Endothelial cell of umbilical vein (primary cell): ENCODE data around the gene FANK1. TPM values are rescaled to one million over a fixed set of nuclear protein-coding genes. Genes with fewer than 3 reads are reported as not detected.

Experiments
- BruUV-seq: library from RNA; stranded (reverse); fragments of 400-500 nt; replicated peaks from 2 replicates; lab custom pipeline; 2021; lab: Mats Ljungman, UMichigan
- CTCF ChIA-PET: fragments of 300-600, 350-600 bp; sonication (Branson Sonifier 250); formaldehyde crosslinking; loops from one replicate; lab custom pipeline; 2021; ENCODE audit warnings: antibody characterized with exemption, inconsistent platforms; lab: Charles Lee
- POLR2A ChIA-PET: fragments of 300-600, 350-600 bp; sonication (Branson Sonifier 250); formaldehyde crosslinking; loops from one replicate; lab custom pipeline; 2021; ENCODE audit warnings: antibody characterized with exemption, inconsistent platforms; lab: Charles Lee
- DNase-seq: peaks from one replicate; pipeline ENCODE4 v3.0.0-alpha.2; 2011; ENCODE audit warnings: low read depth, low spot score
- FAIRE-seq: peaks from 2 replicates; lab custom pipeline; 2011; peaks lifted over from hg19 to GRCh38; lab: Jason Lieb, UNC
- H2AFZ ChIP-seq: 2 replicates; pipeline ENCODE4 v1.6.0; 2012; ENCODE audit warnings: low read depth, low read length, control low read depth, inconsistent platforms
- H3K27ac ChIP-seq: 2 replicates; pipeline ENCODE4 v1.5.1; 2011; ENCODE audit warnings: low read depth, mild to moderate bottlenecking, control low read depth, low read length, moderate library complexity; ENCODE audit not compliant: insufficient read depth
- H3K27me3 ChIP-seq, 2 experiments: 2 replicates each; pipeline versions ENCODE4 v1.6.0 to v1.6.1; 2011; ENCODE audit warnings: low read length in 2 of 2, mixed read lengths in 1 of 2; ENCODE audit not compliant: control insufficient read depth in 2 of 2, insufficient read depth in 2 of 2
- H3K36me3 ChIP-seq, 2 experiments: 2 replicates in 1 of 2; 3 replicates in 1 of 2; pipeline ENCODE4 v1.5.1; 2011; ENCODE audit warnings: low read length in 2 of 2, mild to moderate bottlenecking in 1 of 2, moderate library complexity in 1 of 2; ENCODE audit not compliant: control insufficient read depth in 2 of 2, insufficient read depth in 2 of 2; ENCODE audit errors: extremely low read depth in 1 of 2
- H3K4me1 ChIP-seq: 3 replicates; pipeline ENCODE4 v1.5.1; 2011; ENCODE audit warnings: mild to moderate bottlenecking, low read length; ENCODE audit not compliant: control insufficient read depth, insufficient read depth; ENCODE audit errors: extremely low read depth
- H3K4me2 ChIP-seq: 2 replicates; pipeline ENCODE4 v1.6.1; 2011; ENCODE audit warnings: low read length, control low read depth, mixed read lengths; ENCODE audit not compliant: insufficient read depth
- H3K4me3 ChIP-seq, 3 experiments: fragments of 200-600 bp in 1 of 3; sonication (generic), shearing (Covaris generic) in 1 of 3; replicated peaks in 1 of 3; 2 replicates each; pipeline ENCODE4 v1.5.1; 2011 to 2016; ENCODE audit warnings: control low read depth in 3 of 3, low read length in 3 of 3, mild to moderate bottlenecking in 2 of 3, inconsistent platforms in 1 of 3, low read depth in 1 of 3, moderate library complexity in 1 of 3; ENCODE audit not compliant: insufficient read depth in 1 of 3
- H3K79me2 ChIP-seq: 2 replicates; pipeline ENCODE4 v1.6.0; 2012; ENCODE audit warnings: low read length, inconsistent platforms; ENCODE audit not compliant: control insufficient read depth, insufficient read depth
- H3K9ac ChIP-seq: replicated peaks from 2 replicates; pipeline ENCODE3; 2011; ENCODE audit warnings: low read length, control low read depth; ENCODE audit not compliant: insufficient read depth; ENCODE audit errors: extremely low read depth
- H3K9me1 ChIP-seq: replicated peaks from 3 replicates; pipeline ENCODE4 v1.6.0; 2011; ENCODE audit warnings: mild to moderate bottlenecking, low read length; ENCODE audit not compliant: control insufficient read depth, insufficient read depth; ENCODE audit errors: extremely low read depth
- H3K9me3 ChIP-seq: replicated peaks from 2 replicates; pipeline ENCODE4 v1.5.1; 2012; ENCODE audit warnings: low read length, inconsistent platforms; ENCODE audit not compliant: control insufficient read depth, insufficient read depth
- H4K20me1 ChIP-seq: replicated peaks from 2 replicates; pipeline ENCODE3; 2011; ENCODE audit warnings: mild to moderate bottlenecking, low read length; ENCODE audit not compliant: control insufficient read depth, insufficient read depth; ENCODE audit errors: extremely low read depth
- EZH2 ChIP-seq: IDR thresholded peaks from 2 replicates; pipeline ENCODE4 v1.6.1; 2012; ENCODE audit warnings: borderline replicate concordance, low read depth, mild to moderate bottlenecking, moderate library complexity, low read length, inconsistent platforms; ENCODE audit not compliant: severe bottlenecking
- FOS ChIP-seq: IDR thresholded peaks from 2 replicates; pipeline ENCODE4 v1.6.1; 2011; ENCODE audit warnings: mild to moderate bottlenecking, low read length, moderate library complexity, borderline replicate concordance; ENCODE audit not compliant: insufficient read depth
- GATA2 ChIP-seq: IDR thresholded peaks from 2 replicates; pipeline ENCODE4 v1.7.0; 2011; ENCODE audit warnings: low read depth, mild to moderate bottlenecking, moderate library complexity, mixed read lengths, low read length; ENCODE audit not compliant: insufficient read length, insufficient read depth
- JUN ChIP-seq: IDR thresholded peaks from 2 replicates; pipeline ENCODE4 v1.6.1; 2011; ENCODE audit warnings: borderline replicate concordance, low read depth; ENCODE audit not compliant: insufficient read length, insufficient read depth
- MYC ChIP-seq: IDR thresholded peaks from one replicate; pipeline ENCODE4 v1.6.1; 2011; ENCODE audit warnings: mild to moderate bottlenecking, low read depth, low read length
- POLR2A ChIP-seq: IDR thresholded peaks from 2 replicates; pipeline ENCODE4 v1.6.1; 2012; ENCODE audit warnings: low read depth, mild to moderate bottlenecking, control low read depth, low read length
- POLR2AphosphoS5 ChIP-seq: IDR thresholded peaks from 2 replicates; pipeline ENCODE4 v1.6.1; 2012; ENCODE audit warnings: low read depth, mild to moderate bottlenecking, control low read depth, low read length, moderate library complexity; ENCODE audit not compliant: insufficient read depth
- dilution Hi-C: fragments of 300-500 bp; cut with MboI; formaldehyde crosslinking; loops from one replicate; pipeline ENCODE4 v1.15.0; 2019; ENCODE audit warnings: low sequenced_read_pairs; ENCODE audit not compliant: extremely low pct_ligation_motif_present
- intact Hi-C: fragments of 100-400 bp; cut with micrococcal nuclease; formaldehyde crosslinking; loops from one replicate; pipeline ENCODE4 v1.10.0; 2022
- polyA plus RNA-seq, 4 experiments: library from polyadenylated mRNA; depleted of rRNA in 3 of 4; stranded (reverse) in 3 of 4; unstranded in 1 of 4; fragments of >200 nt; gene quantifications; 2 replicates each; pipeline versions ENCODE4 v1.2.1 to v1.2.3, GENCODE V29; 2011 to 2012; ENCODE audit warnings: missing spikeins in 1 of 4
- total RNA-seq: library from RNA; stranded (reverse); gene quantifications from 2 replicates; pipeline ENCODE4 v1.2.3, GENCODE V29; 2021
- TF ChIP-seq, protein P1 (sequence below), 2 donors: IDR thresholded peaks; 1 replicate in 1 of 2; 2 replicates in 1 of 2; pipeline ENCODE4 v1.5.1; 2011; ENCODE audit warnings: low read length in 2 of 2, mild to moderate bottlenecking in 2 of 2, moderate library complexity in 2 of 2, control low read depth in 1 of 2, inconsistent platforms in 1 of 2, low read depth in 1 of 2; ENCODE audit not compliant: insufficient read depth in 1 of 2; ENCODE audit errors: extremely low read depth in 1 of 2
- TF ChIP-seq, protein P2 (sequence below): IDR thresholded peaks from 2 replicates; pipeline ENCODE4 v1.6.1; 2011; ENCODE audit not compliant: insufficient read depth, insufficient read length

Gene FANK1
- total and polyA plus RNA-seq, 2 donors (not counting 3 experiments of a cell fraction or from before 2014, with no cell fraction given): 1.6 to 1.9 TPM

DNA sequence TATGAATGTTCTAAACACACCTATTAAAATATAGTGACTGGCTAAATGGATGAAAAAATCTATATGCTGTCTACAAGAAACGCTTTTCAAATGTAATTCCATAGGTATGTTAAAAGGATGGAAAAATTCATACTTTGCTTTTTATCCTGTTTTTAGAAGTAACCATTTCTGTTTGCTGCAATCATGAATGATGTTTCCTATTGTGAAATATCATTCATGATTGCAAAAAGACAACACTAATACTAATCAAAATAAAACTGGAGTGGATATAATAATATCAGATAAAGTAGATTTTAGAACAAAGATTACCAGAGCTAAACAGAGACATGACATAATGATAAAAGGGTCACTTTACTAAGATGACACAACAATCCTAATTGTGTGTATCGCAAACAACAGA, 138.2 kb downstream of the FANK1 start:
- no peak overlapping the region for H3K4me3 ChIP-seq
- no peaks in the 10 kb centered on the region for H3K27me3 ChIP-seq

More for the DNA sequence above, 138.2 kb downstream of the FANK1 start:
- no peaks in the 10 kb centered on the region for H3K9me3 ChIP-seq
- dilution Hi-C loops (no loop called here), intact Hi-C loops (no loop called here)
- H3K4me1 ChIP-seq: no peaks in the 10 kb centered on the region
- TF ChIP-seq POLR2A (no peak), FOS (no peak), EZH2 (no peak), JUN (no peak), MYC (no peak), POLR2AphosphoS5 (no peak), GATA2 (no peak)
- TF ChIP-seq, protein P1, sequence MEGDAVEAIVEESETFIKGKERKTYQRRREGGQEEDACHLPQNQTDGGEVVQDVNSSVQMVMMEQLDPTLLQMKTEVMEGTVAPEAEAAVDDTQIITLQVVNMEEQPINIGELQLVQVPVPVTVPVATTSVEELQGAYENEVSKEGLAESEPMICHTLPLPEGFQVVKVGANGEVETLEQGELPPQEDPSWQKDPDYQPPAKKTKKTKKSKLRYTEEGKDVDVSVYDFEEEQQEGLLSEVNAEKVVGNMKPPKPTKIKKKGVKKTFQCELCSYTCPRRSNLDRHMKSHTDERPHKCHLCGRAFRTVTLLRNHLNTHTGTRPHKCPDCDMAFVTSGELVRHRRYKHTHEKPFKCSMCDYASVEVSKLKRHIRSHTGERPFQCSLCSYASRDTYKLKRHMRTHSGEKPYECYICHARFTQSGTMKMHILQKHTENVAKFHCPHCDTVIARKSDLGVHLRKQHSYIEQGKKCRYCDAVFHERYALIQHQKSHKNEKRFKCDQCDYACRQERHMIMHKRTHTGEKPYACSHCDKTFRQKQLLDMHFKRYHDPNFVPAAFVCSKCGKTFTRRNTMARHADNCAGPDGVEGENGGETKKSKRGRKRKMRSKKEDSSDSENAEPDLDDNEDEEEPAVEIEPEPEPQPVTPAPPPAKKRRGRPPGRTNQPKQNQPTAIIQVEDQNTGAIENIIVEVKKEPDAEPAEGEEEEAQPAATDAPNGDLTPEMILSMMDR (IDR thresholded peaks at IDR 0.05; ENCODE audit: extremely low read depth in 1 of 2, insufficient read depth in 1 of 2, low read depth in 1 of 2, low read length in 2 of 2): no peak
- TF ChIP-seq, protein P2, sequence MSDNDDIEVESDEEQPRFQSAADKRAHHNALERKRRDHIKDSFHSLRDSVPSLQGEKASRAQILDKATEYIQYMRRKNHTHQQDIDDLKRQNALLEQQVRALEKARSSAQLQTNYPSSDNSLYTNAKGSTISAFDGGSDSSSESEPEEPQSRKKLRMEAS: no peak
- no peaks in the 10 kb centered on the region for H3K9me1 ChIP-seq
- H3K36me3 ChIP-seq: no peaks in the 10 kb centered on the region
- ChIA-PET POLR2A (no interaction called here), CTCF (no interaction called here)
- no peak overlapping the region for H3K27ac ChIP-seq
- no peaks in the 10 kb centered on the region for H4K20me1 ChIP-seq
- no peak overlapping the region for H2AFZ ChIP-seq
- no peak for DNase-seq
- no TSS peak for BruUV-seq
- no peak overlapping the region for H3K9ac ChIP-seq
- H3K4me2 ChIP-seq: no peak overlapping the region
- FAIRE-seq: no peak
- H3K79me2 ChIP-seq: no peaks in the 10 kb centered on the region
